Stimulated activated naive B cell treated with anti-CD40 and anti-IgM and Interleukin-4, amounts not matched to agents 10 μg/mL and 1 μg/mL and 100 μg/mL, for 72 hours (primary cell): Measurements from ENCODE around the gene KRT72.
"Not testable (repeated sequence)": the region's sequence is repeated elsewhere in the genome, so short reads cannot be mapped to it uniquely, and the experiment has no call there.

ENCODE experiments used
- ATAC-seq, 2 donors: fragments of 150-1000 bp; cut with Tn5 transposase; replicated peaks; 2 replicates each; pipeline ENCODE4 v1.10.0; 2021; ENCODE audit warnings: moderate library complexity in 1 of 2
- DNase-seq: peaks from one replicate; pipeline ENCODE4 v3.0.0; 2021
- H3K27ac Mint-ChIP-seq: one replicate; pipeline ENCODE4 v1.8.0; 2022; ENCODE audit warnings: mild to moderate bottlenecking, mixed read lengths
- H3K27me3 Mint-ChIP-seq, 2 donors: one replicate each; pipeline ENCODE4 v1.8.0; 2022; ENCODE audit warnings: mixed read lengths in 2 of 2
- H3K36me3 Mint-ChIP-seq, 2 donors: one replicate each; pipeline ENCODE4 v1.8.0; 2022; ENCODE audit warnings: mixed read lengths in 2 of 2, mild to moderate bottlenecking in 1 of 2
- H3K4me1 Mint-ChIP-seq, 2 donors: one replicate each; pipeline ENCODE4 v1.8.0; 2022; ENCODE audit warnings: mixed read lengths in 2 of 2, mild to moderate bottlenecking in 1 of 2
- H3K4me3 Mint-ChIP-seq, 2 donors: one replicate each; pipeline ENCODE4 v1.8.0; 2022; ENCODE audit warnings: mild to moderate bottlenecking in 2 of 2, mixed read lengths in 2 of 2, moderate library complexity in 1 of 2
- H3K9me3 Mint-ChIP-seq, 2 donors: one replicate each; pipeline ENCODE4 v1.8.0; 2022; ENCODE audit warnings: mixed read lengths in 2 of 2, mild to moderate bottlenecking in 1 of 2

Gene KRT72

DNA sequence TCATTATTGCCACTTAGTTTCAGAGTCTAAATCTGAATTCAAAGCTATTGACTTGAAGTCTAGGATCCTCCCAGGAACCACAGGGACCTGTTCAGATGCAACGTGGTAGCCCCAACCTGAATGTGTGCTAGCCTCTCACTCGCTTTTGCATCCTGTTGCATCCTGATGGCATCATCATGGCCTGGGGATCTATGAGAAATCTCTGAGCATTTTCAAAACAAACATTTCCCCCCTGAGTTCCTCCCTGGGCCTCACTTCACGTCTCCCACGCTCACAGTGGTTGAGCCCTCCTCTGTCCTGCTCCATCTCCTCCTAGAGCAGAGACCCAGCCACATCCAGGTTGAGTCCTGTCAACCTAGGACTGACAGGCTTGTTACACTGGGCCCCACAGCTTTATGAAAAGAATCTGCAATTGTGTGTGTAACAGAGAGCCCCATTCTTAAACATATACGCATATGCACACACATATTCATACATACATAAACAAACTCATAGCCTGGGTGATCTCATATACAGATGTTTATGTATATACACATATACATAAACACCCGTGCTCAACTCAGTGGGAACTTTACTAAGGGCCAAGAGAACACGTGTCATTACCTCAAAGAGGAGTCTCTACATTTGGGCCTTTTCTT lies 5.4 kb upstream of the KRT72 start:
- ATAC-seq (no peak), DNase-seq (no peak)
- H3K4me3 Mint-ChIP-seq = no peak overlapping the region
- no peaks in the 10 kb centered on the region for H3K36me3 Mint-ChIP-seq
- H3K9me3 Mint-ChIP-seq = no peaks in the 10 kb centered on the region
- peaks cover 32 to 46% of the 10 kb centered on the region in 2 donors for H3K27me3 Mint-ChIP-seq
- H3K27ac Mint-ChIP-seq = no peak overlapping the region
- no peaks in the 10 kb centered on the region for H3K4me1 Mint-ChIP-seq

DNA sequence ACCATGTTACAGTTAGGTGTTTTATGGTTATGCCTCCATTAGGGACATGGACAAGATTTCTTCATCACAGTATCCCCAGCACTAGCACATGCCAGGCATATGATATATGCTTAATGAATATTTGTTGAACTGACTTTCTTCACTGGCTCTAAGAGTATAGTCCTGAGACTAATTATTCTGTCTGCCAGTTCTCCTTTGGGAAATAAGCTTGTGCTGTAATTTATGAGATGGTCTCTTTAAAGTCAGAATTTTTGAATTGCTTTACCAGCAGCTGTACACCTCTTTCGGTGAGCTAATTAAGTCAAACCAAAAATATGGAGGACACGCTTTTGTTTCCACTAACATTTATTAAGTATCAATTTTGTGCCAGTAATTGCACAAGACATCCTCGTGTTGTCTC lies 4.8 kb upstream of the KRT72 start:
- Mint-ChIP-seq H3K4me3 (no peak overlapping the region), H3K27ac (no peak overlapping the region)

DNA sequence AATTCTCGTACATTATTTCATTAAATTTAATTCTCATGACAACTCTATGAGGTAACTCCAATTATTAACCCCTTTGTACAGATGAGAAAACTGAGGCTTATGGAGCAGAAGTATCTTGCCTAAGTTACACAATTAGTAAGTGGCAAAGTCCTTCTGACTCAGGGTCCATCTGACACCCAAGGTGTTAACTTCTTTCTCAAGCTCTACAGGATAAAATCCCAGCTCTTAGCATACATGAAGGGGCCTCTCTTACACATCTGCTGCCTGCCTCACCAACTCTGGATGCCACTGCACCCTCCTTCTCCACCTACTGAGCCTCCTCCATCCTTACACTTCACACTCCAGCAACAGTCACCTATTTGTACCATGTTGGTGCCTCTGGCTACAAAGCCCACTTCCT lies 4.3 kb upstream of the KRT72 start:
- ATAC-seq (no peak), DNase-seq (no peak)
- Mint-ChIP-seq H3K4me1 (no peaks in the 10 kb centered on the region), H3K4me3 (no peak overlapping the region), H3K27me3 (peaks cover 27 to 42% of the 10 kb centered on the region in 2 donors), H3K36me3 (no peaks in the 10 kb centered on the region), H3K27ac (no peak overlapping the region), H3K9me3 (no peaks in the 10 kb centered on the region)

More for the DNA sequence above, 4.8 kb upstream of the KRT72 start:
- no peaks in the 10 kb centered on the region for H3K4me1 Mint-ChIP-seq
- H3K9me3 Mint-ChIP-seq = no peaks in the 10 kb centered on the region
- peaks cover 32 to 46% of the 10 kb centered on the region in 2 donors for H3K27me3 Mint-ChIP-seq
- no peaks in the 10 kb centered on the region for H3K36me3 Mint-ChIP-seq
- ATAC-seq (no peak), DNase-seq (no peak)

DNA sequence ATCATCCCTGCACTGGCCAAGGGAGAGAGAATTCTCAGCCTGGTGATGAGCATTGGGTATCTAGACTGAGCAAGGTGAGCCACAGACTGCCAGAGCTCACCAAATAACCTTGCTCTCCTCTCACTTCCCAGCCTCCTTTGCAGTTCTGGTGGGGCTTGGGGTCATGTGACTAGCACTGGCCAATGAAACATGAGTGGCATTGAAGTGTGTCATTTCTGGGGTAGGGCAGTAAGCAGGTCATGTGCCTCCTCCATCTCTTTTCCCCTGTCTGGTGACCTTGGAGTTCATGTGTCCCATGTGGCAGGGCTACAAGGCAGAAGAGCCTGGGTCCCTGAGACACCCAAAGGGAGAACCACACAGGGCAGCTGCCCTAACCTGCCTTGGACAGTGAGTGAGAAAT lies 3.6 kb upstream of the KRT72 start:
- Mint-ChIP-seq H3K9me3 (no peaks in the 10 kb centered on the region), H3K4me3 (no peak overlapping the region), H3K4me1 (no peaks in the 10 kb centered on the region), H3K27ac (no peak overlapping the region), H3K27me3 (peaks cover 30 to 47% of the 10 kb centered on the region in 2 donors), H3K36me3 (no peaks in the 10 kb centered on the region)
- no peak for DNase-seq
- no peak for ATAC-seq

DNA sequence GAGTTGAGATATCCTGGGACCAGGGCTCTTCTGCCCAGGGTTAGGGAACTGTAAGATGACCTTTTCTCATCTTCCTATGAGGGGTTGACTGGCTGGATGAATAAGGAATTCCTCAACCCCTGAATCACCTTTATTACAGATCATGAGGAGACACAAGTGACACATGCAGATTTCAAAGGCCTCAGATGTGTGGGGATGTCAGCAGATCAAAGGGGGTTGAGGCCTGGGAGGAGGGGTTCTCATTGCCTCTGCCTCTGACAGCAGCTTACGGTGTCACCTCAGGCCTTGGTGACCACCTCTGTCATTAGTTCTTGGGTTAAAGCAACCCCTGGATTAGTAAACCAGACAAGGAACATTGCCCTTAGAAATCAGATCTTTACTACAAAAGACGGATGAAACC lies 2.1 kb upstream of the KRT72 start:
- no peaks in the 10 kb centered on the region for H3K36me3 Mint-ChIP-seq
- no peaks in the 10 kb centered on the region for H3K9me3 Mint-ChIP-seq
- ATAC-seq (no peak), DNase-seq (no peak)
- H3K4me1 Mint-ChIP-seq = no peaks in the 10 kb centered on the region
- no peak overlapping the region for H3K4me3 Mint-ChIP-seq
- H3K27me3 Mint-ChIP-seq = peaks cover 45 to 52% of the 10 kb centered on the region in 2 donors
- no peak overlapping the region for H3K27ac Mint-ChIP-seq

DNA sequence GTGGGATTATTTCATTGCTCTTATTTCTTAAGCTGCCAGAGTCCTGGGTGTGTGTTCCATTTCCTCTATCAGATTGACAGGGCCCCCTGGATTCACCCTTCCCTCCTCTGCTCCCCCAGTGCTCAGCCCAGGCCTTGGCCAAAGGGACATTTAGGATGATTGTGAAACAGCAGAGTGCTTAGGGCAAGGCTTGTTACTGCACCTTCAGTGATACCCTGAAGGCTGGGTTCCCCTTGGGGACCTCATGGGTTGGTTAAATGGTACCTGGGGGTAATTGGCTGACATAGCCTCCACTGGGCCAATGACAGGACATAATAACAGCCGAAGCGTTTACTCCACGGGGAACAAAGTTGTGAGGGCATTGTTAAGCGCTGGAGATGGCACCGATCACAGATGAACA lies 1.3 kb upstream of the KRT72 start:
- H3K27me3 Mint-ChIP-seq = peaks cover 43 to 46% of the 10 kb centered on the region in 2 donors
- no peak overlapping the region for H3K4me3 Mint-ChIP-seq
- no peaks in the 10 kb centered on the region for H3K4me1 Mint-ChIP-seq
- H3K9me3 Mint-ChIP-seq = no peaks in the 10 kb centered on the region
- DNase-seq (no peak), ATAC-seq (no peak)
- no peak overlapping the region for H3K27ac Mint-ChIP-seq
- no peaks in the 10 kb centered on the region for H3K36me3 Mint-ChIP-seq

DNA sequence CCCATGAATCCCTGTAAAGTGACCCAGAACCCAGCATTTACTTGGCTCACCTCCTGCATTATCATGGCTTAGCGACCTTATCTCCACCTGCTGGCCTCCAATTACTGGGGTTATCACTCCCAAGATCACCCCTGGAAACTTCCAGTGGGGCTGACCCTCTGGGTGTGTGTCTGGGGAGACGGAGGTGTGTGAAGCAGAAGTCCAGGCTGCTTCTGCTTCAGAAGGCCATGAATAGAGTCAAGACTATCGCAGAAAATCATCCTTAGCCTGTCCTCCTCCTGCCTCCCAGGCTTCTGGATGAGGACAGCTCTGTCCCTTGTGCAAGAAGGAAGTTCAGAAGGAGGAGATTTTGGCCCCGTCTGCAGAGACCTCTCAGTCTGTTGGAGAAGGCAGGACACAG lies 408 bp upstream of the KRT72 start:
- Mint-ChIP-seq H3K4me3 (no peak overlapping the region), H3K36me3 (no peaks in the 10 kb centered on the region), H3K4me1 (no peaks in the 10 kb centered on the region), H3K27me3 (peaks cover 41% of the 10 kb centered on the region in 2 donors), H3K27ac (no peak overlapping the region), H3K9me3 (no peaks in the 10 kb centered on the region)
- DNase-seq (no peak), ATAC-seq (no peak)

DNA sequence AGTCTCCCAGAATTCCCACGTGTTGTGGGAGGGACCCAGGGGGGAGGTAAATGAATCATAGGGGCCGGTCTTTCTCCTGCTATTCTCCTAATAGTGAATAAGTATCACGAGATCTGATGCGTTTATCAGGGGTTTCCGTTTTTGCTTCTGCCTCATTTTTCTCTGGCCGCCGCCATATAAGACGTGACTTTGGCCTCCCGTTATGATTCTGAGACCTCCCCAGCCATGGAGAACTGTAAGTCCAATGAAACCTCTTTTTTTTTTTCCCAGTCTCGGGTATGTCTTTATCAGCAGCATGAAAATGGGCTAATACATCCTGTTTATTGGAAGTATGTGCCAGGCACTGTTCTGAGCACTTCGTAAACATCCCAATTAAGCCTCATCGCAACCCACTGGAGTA lies 788 bp downstream of the KRT72 start:
- Mint-ChIP-seq H3K4me1 (no peaks in the 10 kb centered on the region), H3K27ac (no peak overlapping the region), H3K36me3 (no peaks in the 10 kb centered on the region), H3K4me3 (no peak overlapping the region), H3K27me3 (peaks cover 34 to 41% of the 10 kb centered on the region in 2 donors), H3K9me3 (no peaks in the 10 kb centered on the region)
- ATAC-seq (no peak), DNase-seq (no peak)

DNA sequence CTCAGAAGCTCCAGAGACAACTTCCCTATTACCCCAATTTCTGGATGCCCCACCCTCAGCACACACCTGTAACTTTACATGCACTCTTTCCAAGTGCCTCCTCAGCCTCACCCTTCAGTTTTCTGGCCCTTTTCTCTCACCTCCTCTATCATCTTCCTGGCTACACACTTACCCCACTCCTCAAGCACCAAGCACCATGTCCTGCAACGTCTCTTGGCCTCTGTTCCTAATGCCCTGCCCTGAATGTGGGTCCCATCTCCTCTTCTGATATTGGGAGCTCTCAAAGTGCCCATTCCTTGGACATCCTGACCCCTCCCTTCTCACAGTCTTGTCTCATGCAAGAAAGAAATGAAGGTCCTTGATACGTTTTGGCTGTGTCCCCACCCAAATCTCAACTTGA lies 1.2 kb downstream of the KRT72 start:
- no peaks in the 10 kb centered on the region for H3K9me3 Mint-ChIP-seq
- no peak overlapping the region for H3K4me3 Mint-ChIP-seq
- no peaks in the 10 kb centered on the region for H3K36me3 Mint-ChIP-seq
- H3K4me1 Mint-ChIP-seq = no peaks in the 10 kb centered on the region
- ATAC-seq = no peak
- peaks cover 34 to 41% of the 10 kb centered on the region in 2 donors for H3K27me3 Mint-ChIP-seq
- no peak for DNase-seq
- no peak overlapping the region for H3K27ac Mint-ChIP-seq

DNA sequence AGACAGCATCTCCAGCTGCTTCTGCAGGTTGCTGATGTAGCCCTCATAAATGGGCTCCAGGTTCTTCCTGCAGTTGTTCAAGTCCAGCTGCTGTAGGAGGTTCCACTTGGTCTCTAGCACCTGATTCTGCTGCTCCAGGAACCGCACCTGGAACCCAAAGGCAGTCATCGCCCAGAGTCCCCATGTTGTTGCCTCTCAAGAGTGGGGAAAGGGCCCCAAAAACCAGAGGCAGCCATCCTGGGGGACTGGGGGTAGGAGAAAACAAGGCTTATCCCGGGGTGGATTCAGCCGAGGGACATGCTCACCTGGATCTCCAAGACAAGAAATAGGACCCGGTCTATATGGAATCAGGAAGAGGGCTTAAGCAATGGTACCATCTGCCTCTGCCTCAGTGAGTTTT lies 2.3 kb downstream of the KRT72 start:
- ATAC-seq (no peak), DNase-seq (no peak)
- H3K9me3 Mint-ChIP-seq = no peaks in the 10 kb centered on the region
- no peak overlapping the region for H3K4me3 Mint-ChIP-seq
- no peak overlapping the region for H3K27ac Mint-ChIP-seq
- peaks cover 34 to 41% of the 10 kb centered on the region in 2 donors for H3K27me3 Mint-ChIP-seq
- H3K36me3 Mint-ChIP-seq = no peaks in the 10 kb centered on the region
- H3K4me1 Mint-ChIP-seq = no peaks in the 10 kb centered on the region

DNA sequence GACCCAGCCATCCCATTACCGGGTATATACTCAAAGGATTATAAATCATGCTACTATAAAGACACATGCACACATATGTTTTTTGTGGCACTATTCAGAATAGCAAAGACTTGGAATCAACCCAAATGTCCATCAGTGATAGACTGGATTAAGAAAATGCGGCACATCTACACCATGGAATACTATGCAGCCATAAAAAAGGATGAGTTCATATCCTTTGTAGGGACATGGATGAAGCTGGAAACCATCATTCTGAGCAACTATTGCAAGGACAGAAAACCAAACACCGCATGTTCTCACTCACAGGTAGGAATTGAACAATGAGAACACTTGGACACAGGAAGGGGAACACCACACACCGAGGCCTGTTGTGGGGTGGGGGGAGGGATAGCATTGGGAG lies 7.0 kb downstream of the KRT72 start:
- ATAC-seq, H3K4me1 Mint-ChIP-seq, H3K9me3 Mint-ChIP-seq, DNase-seq, H3K36me3 Mint-ChIP-seq, H3K27ac Mint-ChIP-seq, H3K4me3 Mint-ChIP-seq: not testable (repeated sequence)
- peaks cover 26 to 33% of the 10 kb centered on the region in 2 donors for H3K27me3 Mint-ChIP-seq

DNA sequence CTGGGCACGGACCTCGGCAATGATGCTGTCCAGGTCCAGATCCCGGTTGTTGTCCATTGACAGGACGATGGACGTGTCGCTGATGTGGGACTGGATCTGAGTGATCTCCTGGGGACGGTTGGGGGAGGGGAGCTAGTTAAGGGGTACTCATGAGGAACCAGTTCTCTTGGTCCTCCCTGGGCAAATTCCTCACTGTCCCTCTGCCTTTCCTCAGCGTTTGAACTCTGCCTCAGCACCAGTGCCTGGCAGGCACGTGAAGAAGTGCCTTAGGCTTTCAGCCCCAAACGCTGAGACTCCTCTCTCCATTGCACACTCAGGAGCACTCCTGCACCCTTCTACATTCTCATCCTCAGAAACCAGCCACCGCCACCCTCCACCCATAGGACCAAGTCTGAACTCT lies 9.7 kb downstream of the KRT72 start:
- DNase-seq = no peak
- Mint-ChIP-seq H3K4me1 (no peaks in the 10 kb centered on the region), H3K9me3 (no peaks in the 10 kb centered on the region), H3K27ac (no peak overlapping the region), H3K4me3 (no peak overlapping the region), H3K36me3 (no peaks in the 10 kb centered on the region), H3K27me3 (peaks cover 16 to 24% of the 10 kb centered on the region in 2 donors)
- ATAC-seq = no peak

DNA sequence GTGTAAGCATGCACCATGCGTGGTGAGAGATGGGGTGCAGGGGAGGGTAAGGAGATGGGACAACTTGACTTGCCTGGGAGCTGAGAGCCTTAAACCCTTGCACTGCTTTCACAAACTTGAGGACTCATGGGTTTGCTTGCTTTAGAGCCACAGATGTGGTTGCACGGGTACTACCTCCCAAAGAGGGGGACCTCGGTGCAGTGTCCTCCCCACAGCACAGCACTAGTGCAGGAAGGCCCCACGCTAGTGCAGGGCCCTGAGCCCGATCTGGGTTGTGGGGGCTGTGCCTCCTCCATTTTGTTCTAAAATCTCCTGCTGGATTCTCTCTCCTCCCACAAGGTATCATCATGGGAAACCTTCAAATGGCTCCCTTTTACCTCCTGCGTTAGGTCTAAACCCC lies 11.2 kb downstream of the KRT72 start:
- H3K4me1 Mint-ChIP-seq = no peaks in the 10 kb centered on the region
- ATAC-seq (peak in 1 of 2 donors; percentile 10), DNase-seq (no peak)
- peaks cover 19 to 24% of the 10 kb centered on the region in 2 donors for H3K27me3 Mint-ChIP-seq
- H3K27ac Mint-ChIP-seq = no peak overlapping the region
- H3K4me3 Mint-ChIP-seq = no peak overlapping the region
- H3K36me3 Mint-ChIP-seq = no peaks in the 10 kb centered on the region
- no peaks in the 10 kb centered on the region for H3K9me3 Mint-ChIP-seq

DNA sequence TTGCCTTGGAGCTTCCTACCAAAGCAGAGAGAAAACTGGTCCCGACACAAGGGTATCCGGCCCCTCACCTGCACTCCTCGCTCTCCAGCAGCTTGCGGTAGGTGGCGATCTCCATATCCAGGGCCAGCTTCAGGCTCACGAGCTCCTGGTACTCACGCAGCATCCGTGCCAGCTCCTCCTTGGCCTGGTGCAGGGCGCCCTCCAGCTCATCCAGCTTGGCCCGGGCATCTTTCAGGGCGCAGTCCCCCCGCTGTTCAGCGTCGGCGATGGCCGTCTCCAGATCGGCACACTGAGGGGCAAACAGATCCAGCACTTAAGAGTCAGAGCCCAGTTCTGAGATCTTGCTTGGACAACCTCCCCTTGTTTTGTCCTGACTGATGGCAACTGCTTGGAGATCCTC lies 13.7 kb downstream of the KRT72 start:
- H3K27me3 Mint-ChIP-seq = peaks cover 14 to 16% of the 10 kb centered on the region in 2 donors
- H3K4me3 Mint-ChIP-seq = no peak overlapping the region
- no peaks in the 10 kb centered on the region for H3K9me3 Mint-ChIP-seq
- H3K27ac Mint-ChIP-seq = no peak overlapping the region
- ATAC-seq (no peak), DNase-seq (no peak)
- H3K36me3 Mint-ChIP-seq = no peaks in the 10 kb centered on the region
- no peaks in the 10 kb centered on the region for H3K4me1 Mint-ChIP-seq

DNA sequence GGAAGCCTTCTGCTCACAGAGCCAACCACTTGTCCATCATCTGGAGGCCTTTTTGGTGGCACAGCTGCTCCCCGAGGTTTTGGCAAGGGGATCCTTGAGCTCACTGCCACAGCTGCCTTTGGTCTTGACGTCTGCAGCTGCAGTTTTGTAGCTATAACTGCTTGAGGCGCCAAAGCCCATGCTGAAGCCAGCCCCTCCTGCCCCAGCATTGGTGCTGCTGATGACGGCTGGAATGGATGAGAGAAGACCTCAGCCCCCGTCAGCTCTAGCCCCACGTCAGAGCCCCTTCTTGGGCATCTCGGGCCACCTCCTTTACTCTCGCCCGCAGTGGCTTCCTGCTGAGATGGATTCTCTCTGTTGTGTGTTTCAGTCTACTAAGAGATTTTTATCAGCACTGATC lies 15.3 kb downstream of the KRT72 start:
- H3K27me3 Mint-ChIP-seq = peaks cover 15 to 16% of the 10 kb centered on the region in 2 donors
- no peak for ATAC-seq
- H3K27ac Mint-ChIP-seq = no peak overlapping the region

DNA sequence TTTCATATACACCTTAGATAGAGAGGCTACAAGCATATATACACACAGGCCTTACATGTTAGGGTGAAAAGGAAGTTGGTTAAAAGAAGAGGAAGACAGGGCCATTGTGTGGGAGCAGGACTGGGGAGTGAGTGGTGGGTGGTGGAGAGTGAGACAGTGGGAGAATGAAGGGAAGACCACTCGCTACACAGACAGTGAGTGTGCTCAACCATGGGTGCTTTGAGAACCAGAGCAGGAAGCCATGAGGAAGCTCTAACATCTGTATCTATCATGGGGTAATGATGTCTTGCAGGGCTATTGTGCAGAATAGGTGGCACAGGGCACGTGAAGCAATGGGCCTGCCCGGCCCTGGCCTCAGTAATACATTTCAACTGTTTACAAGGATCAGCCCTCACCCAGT lies 16.2 kb downstream of the KRT72 start:
- Mint-ChIP-seq H3K4me1 (no peaks in the 10 kb centered on the region), H3K9me3 (no peaks in the 10 kb centered on the region), H3K27me3 (peaks cover 16% of the 10 kb centered on the region in 2 donors), H3K36me3 (no peaks in the 10 kb centered on the region), H3K4me3 (no peak overlapping the region), H3K27ac (no peak overlapping the region)
- ATAC-seq = no peak
- no peak for DNase-seq

More for the DNA sequence above, 15.3 kb downstream of the KRT72 start:
- Mint-ChIP-seq H3K9me3 (no peaks in the 10 kb centered on the region), H3K4me3 (no peak overlapping the region), H3K36me3 (no peaks in the 10 kb centered on the region), H3K4me1 (no peaks in the 10 kb centered on the region)
- DNase-seq = no peak
